B cell (primary cell): ENCODE measurements around the gene ATG16L1. TPM values are rescaled to one million over a fixed set of nuclear protein-coding genes. Genes with fewer than 3 reads are reported as not detected.

Source experiments
- ATAC-seq: fragments of 200-7000 bp; cut with Tn5 transposase; one replicate; pipeline ENCODE4 v1.10.0; 2021; ENCODE audit warnings: low read depth, mild to moderate bottlenecking, moderate number of reproducible peaks, moderate library complexity
- CTCF ChIA-PET: fragments of 350-600 bp; sonication (Branson Sonifier 250); formaldehyde crosslinking; loops from one replicate; lab custom pipeline; 2021; ENCODE audit warnings: antibody characterized with exemption, inconsistent platforms; lab: Charles Lee
- POLR2A ChIA-PET: fragments of 350-600 bp; sonication (Branson Sonifier 250); formaldehyde crosslinking; loops from one replicate; lab custom pipeline; 2021; ENCODE audit warnings: antibody characterized with exemption; lab: Charles Lee
- DNase-seq: peaks from one replicate; pipeline ENCODE4 v3.0.0; 2013
- H2AFZ ChIP-seq: 2 replicates; pipeline ENCODE4 v1.6.1; 2012; ENCODE audit warnings: mild to moderate bottlenecking, low read depth, low read length; ENCODE audit not compliant: insufficient read depth, poor library complexity, severe bottlenecking
- H3K27ac ChIP-seq, 2 donors: 1 replicate in 1 of 2; 2 replicates in 1 of 2; pipeline ENCODE4 v1.5.1; 2012 to 2013; ENCODE audit warnings: low read length in 2 of 2, mild to moderate bottlenecking in 2 of 2, moderate library complexity in 1 of 2
- H3K27me3 ChIP-seq, 4 experiments: fragments of 200-600 bp in 1 of 4; sonication (generic) in 1 of 4; replicated peaks in 1 of 4; 1 replicate in 2 of 4; 2 replicates in 2 of 4; pipeline versions ENCODE4 v1.6.1 to v1.7.0; 2013 to 2016; ENCODE audit warnings: low read length in 3 of 4, mild to moderate bottlenecking in 2 of 4, mixed read lengths in 1 of 4, moderate library complexity in 1 of 4; ENCODE audit not compliant: insufficient read depth in 4 of 4, control insufficient read depth in 3 of 4; ENCODE audit errors: control extremely low read depth in 1 of 4
- H3K36me3 ChIP-seq, 2 experiments: replicated peaks in 1 of 2; 1 replicate in 1 of 2; 2 replicates in 1 of 2; pipeline versions ENCODE4 v1.6.1 to v1.7.1; 2013; ENCODE audit warnings: low read length in 1 of 2; ENCODE audit not compliant: insufficient read depth in 2 of 2, control insufficient read depth in 1 of 2; ENCODE audit errors: control extremely low read depth in 1 of 2, extremely low read depth in 1 of 2
- H3K4me1 ChIP-seq, 2 donors: fragments of 200-600 bp in 1 of 2; sonication (generic) in 1 of 2; 1 replicate in 1 of 2; 2 replicates in 1 of 2; pipeline versions ENCODE4 v1.5.1 to v1.6.1; 2013 to 2017; ENCODE audit warnings: low read length in 2 of 2; ENCODE audit not compliant: control insufficient read depth in 2 of 2, insufficient read depth in 2 of 2
- H3K4me2 ChIP-seq: replicated peaks from 2 replicates; pipeline ENCODE3; 2012; ENCODE audit warnings: mild to moderate bottlenecking, low read depth, low read length; ENCODE audit not compliant: poor library complexity, severe bottlenecking
- H3K4me3 ChIP-seq, 5 experiments: fragments of 200-600 bp in 1 of 5; sonication (generic) in 1 of 5; 1 replicate in 3 of 5; 2 replicates in 2 of 5; pipeline versions ENCODE4 v1.5.1 to v1.7.0; 2011 to 2016; ENCODE audit warnings: low read length in 4 of 5, mild to moderate bottlenecking in 4 of 5, low read depth in 2 of 5, control low read depth in 1 of 5, moderate library complexity in 1 of 5; ENCODE audit not compliant: insufficient read depth in 1 of 5; ENCODE audit errors: control extremely low read depth in 1 of 5, extremely low read depth in 1 of 5
- H3K79me2 ChIP-seq: fragments of 200-600 bp; sonication (generic); one replicate; pipeline ENCODE4 v1.6.0; 2016; ENCODE audit warnings: low read length; ENCODE audit not compliant: control insufficient read depth, insufficient read depth
- H3K9ac ChIP-seq: fragments of 200-600 bp; sonication (generic); 2 replicates; pipeline ENCODE4 v1.6.1; 2017; ENCODE audit warnings: mild to moderate bottlenecking, low read length, moderate library complexity
- H3K9me3 ChIP-seq, 3 donors: one replicate each; pipeline versions ENCODE4 v1.6.1 to v1.7.1; 2013; ENCODE audit warnings: low read length in 2 of 3; ENCODE audit not compliant: control insufficient read depth in 2 of 3, insufficient read depth in 1 of 3; ENCODE audit errors: control extremely low read depth in 1 of 3
- H4K20me1 ChIP-seq: 2 replicates; pipeline ENCODE4 v1.6.0; 2012; ENCODE audit warnings: mild to moderate bottlenecking, low read length; ENCODE audit not compliant: insufficient read depth, control insufficient read depth, poor library complexity, severe bottlenecking
- H3K27ac Mint-ChIP-seq: one replicate; pipeline ENCODE4 v1.8.0; 2021; ENCODE audit warnings: mixed read lengths
- H3K27me3 Mint-ChIP-seq: one replicate; pipeline ENCODE4 v1.8.0; 2021; ENCODE audit warnings: mixed read lengths
- H3K4me1 Mint-ChIP-seq: one replicate; pipeline ENCODE4 v1.8.0; 2021; ENCODE audit warnings: mixed read lengths
- H3K4me3 Mint-ChIP-seq: one replicate; pipeline ENCODE4 v1.8.0; 2021; ENCODE audit warnings: mixed read lengths
- H3K9me3 Mint-ChIP-seq: one replicate; pipeline ENCODE4 v1.8.0; 2022; ENCODE audit warnings: mixed read lengths; ENCODE audit not compliant: insufficient read depth
- EZH2 ChIP-seq: IDR thresholded peaks from 2 replicates; pipeline ENCODE4 v1.6.1; 2012; ENCODE audit warnings: borderline replicate concordance, low read depth, mild to moderate bottlenecking, moderate library complexity, low read length; ENCODE audit not compliant: insufficient read depth, poor library complexity, severe bottlenecking
- WGBS: methylation state at CpG from one replicate; pipeline ENCODE4 v1.1.5; 2013; ENCODE audit warnings: missing lambda C conversion rate; ENCODE audit not compliant: insufficient coverage; 5-methylcytosine and 5-hydroxymethylcytosine counted together
- intact Hi-C: fragments of 100-400 bp; cut with micrococcal nuclease; formaldehyde crosslinking; loops from one replicate; pipeline ENCODE4 v1.10.0; 2022
- polyA minus RNA-seq: library from RNA; depleted of rRNA, polyadenylated mRNA; stranded (reverse); fragments of >200 nt; gene quantifications from 2 replicates; pipeline ENCODE4 v1.2.3, GENCODE V29; 2012
- polyA plus RNA-seq: library from polyadenylated mRNA; depleted of rRNA; stranded (reverse); fragments of >200 nt; gene quantifications from 2 replicates; pipeline ENCODE4 v1.2.3, GENCODE V29; 2012
- total RNA-seq, 2 donors: library from RNA; stranded (reverse); fragments of 120-200 nt in 1 of 2; gene quantifications; 1 replicate in 1 of 2; 2 replicates in 1 of 2; pipeline versions ENCODE4 v1.2.3 to v1.2.4, GENCODE V29; 2013 to 2022
- TF ChIP-seq, protein P1 (sequence below): fragments of 200-600 bp; IDR thresholded peaks from one replicate; pipeline ENCODE4 v1.8.0; 2022; ENCODE audit warnings: antibody characterized with exemption, mild to moderate bottlenecking

Gene ATG16L1
- total RNA-seq (69.9 TPM in 2 replicates), polyA plus RNA-seq (25.7 and 40.5 TPM in 2 replicates), polyA minus RNA-seq (37.4 and 63.4 TPM in 2 replicates)
- total RNA-seq (2013), result 29.6 TPM

DNA sequence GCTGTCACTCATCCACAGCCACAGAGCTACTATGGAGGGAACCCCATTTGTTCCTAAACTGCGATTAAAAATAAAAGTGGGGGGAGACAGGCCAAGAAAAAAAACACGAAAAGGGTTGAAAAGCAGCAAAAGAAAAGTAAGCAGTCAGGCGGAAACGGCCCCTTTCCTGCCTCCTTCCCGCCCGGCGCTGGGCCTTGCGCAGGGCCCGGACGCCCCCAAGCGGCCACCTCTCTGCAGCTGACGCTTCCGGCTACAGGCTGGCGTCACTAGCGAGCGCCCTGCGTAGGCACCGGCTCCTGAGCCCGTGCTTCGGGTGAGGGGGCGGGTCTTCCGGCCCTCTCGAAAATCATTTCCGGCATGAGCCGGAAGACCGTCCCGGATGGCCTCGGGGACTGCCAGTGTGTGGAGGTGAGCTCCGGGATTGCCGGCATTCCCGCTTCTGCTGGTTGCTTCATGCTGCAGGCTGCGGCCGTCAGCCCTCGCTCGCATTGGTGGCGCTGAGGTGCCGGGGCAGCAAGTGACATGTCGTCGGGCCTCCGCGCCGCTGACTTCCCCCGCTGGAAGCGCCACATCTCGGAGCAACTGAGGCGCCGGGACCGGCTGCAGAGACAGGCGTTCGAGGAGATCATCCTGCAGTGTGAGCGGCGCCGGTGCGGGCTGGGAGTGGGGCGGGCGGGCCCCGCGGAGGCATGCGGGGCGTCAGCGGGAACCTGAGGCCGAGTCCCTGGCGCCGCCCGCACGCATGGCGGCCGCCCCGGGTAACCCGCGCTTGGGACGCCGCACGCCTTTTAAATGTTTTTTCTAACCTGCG lies at the start of gene ATG16L1:
ATG16L1 (plus strand) TSS at position 368 of the 811 bp plus-strand sequence; CDS start at position 523, 155 bp downstream.
- peaks cover 35% of the 10 kb centered on the region for H4K20me1 ChIP-seq
- peak within 1 kb of the TSS; percentile 86 for H3K9ac ChIP-seq
- peaks cover 20 to 28% of the 10 kb centered on the region in 2 donors for H3K4me1 ChIP-seq
- peaks cover 51% of the 10 kb centered on the region for H3K79me2 ChIP-seq
- intact Hi-C loops, result loop anchor here (1.0 to 5.0 kb wide), 12 partner anchors 16 to 645 kb away; partner anchors contain the start of gene INPP5D
- H3K9me3 ChIP-seq, result no peaks in the 10 kb centered on the region
- ATAC-seq, result peak; percentile 99
- H3K27ac ChIP-seq, result peak within 1 kb of the TSS; percentile 72 to 81
- H3K4me3 Mint-ChIP-seq, result peak within 1 kb of the TSS; percentile 96
- ChIA-PET POLR2A (interaction anchor here (0.6 to 1.9 kb wide), 4 partner anchors 49 to 492 kb away, joined by 3 to 6 read pairs (median 4); partner anchors contain the start of gene INPP5D), CTCF (interaction anchor here (0.6 to 3.8 kb wide), 38 partner anchors 10 to 646 kb away, joined by 3 to 28 read pairs (median 4); partner anchors contain the start of genes INPP5D and SAG)
- no peaks in the 10 kb centered on the region for H3K27me3 ChIP-seq
- peaks cover 49% of the 10 kb centered on the region for H3K4me1 Mint-ChIP-seq
- H3K4me3 ChIP-seq, result peak within 1 kb of the TSS; percentile 81 to 94 (median 93)
- TF ChIP-seq EZH2, result no peak
- TF ChIP-seq, protein P1, sequence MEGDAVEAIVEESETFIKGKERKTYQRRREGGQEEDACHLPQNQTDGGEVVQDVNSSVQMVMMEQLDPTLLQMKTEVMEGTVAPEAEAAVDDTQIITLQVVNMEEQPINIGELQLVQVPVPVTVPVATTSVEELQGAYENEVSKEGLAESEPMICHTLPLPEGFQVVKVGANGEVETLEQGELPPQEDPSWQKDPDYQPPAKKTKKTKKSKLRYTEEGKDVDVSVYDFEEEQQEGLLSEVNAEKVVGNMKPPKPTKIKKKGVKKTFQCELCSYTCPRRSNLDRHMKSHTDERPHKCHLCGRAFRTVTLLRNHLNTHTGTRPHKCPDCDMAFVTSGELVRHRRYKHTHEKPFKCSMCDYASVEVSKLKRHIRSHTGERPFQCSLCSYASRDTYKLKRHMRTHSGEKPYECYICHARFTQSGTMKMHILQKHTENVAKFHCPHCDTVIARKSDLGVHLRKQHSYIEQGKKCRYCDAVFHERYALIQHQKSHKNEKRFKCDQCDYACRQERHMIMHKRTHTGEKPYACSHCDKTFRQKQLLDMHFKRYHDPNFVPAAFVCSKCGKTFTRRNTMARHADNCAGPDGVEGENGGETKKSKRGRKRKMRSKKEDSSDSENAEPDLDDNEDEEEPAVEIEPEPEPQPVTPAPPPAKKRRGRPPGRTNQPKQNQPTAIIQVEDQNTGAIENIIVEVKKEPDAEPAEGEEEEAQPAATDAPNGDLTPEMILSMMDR, result peak; percentile 93
- H3K27ac Mint-ChIP-seq, result peak within 1 kb of the TSS; percentile 91
- peak within 1 kb of the TSS; percentile 81 for H3K4me2 ChIP-seq
- peak; percentile 96 for DNase-seq
- peaks cover 0 to 10% of the 10 kb centered on the region in 2 experiments for H3K36me3 ChIP-seq
- no peaks in the 10 kb centered on the region for H3K9me3 Mint-ChIP-seq
- under 1% methylated on average over 68 of the region's 75 CpGs for WGBS
- no peaks in the 10 kb centered on the region for H3K27me3 Mint-ChIP-seq
- H2AFZ ChIP-seq, result peak within 1 kb of the TSS; percentile 97
